SH-SY5Y (cell line): ENCODE results near the gene EPG5.

ENCODE experiments used
- GATA2 ChIP-seq: IDR thresholded peaks from 2 replicates; pipeline ENCODE4 v1.6.1; 2011; ENCODE audit warnings: mild to moderate bottlenecking, low read depth, low read length
- GATA3 ChIP-seq: IDR thresholded peaks from 2 replicates; pipeline ENCODE4 v1.6.1; 2011; ENCODE audit warnings: low read depth, mild to moderate bottlenecking, low read length, moderate library complexity

GRCh38 chr18:45891806-45892205, 75.3 kb downstream of the EPG5 start:
- TF ChIP-seq GATA2: no peak
- no peak for TF ChIP-seq GATA3
